GM12878 (cell line): ENCODE measurements around the gene FER1L5.

ENCODE experiments used
- CTCF ChIP-seq, 3 experiments: IDR thresholded peaks in 2 of 3; conservative IDR thresholded peaks in 1 of 3; 2 replicates each; pipeline ENCODE4 v1.5.1; 2011; ENCODE audit warnings: low read depth in 3 of 3, low read length in 3 of 3, mild to moderate bottlenecking in 3 of 3, control low read depth in 2 of 3, moderate library complexity in 2 of 3, inconsistent platforms in 1 of 3, mixed read lengths in 1 of 3; ENCODE audit not compliant: control insufficient read depth in 2 of 3, insufficient read depth in 1 of 3; ENCODE audit errors: extremely low read depth in 1 of 3
- MTA3 ChIP-seq: IDR thresholded peaks from 2 replicates; pipeline ENCODE4 v1.6.1; 2012; ENCODE audit warnings: low read length, inconsistent platforms, borderline replicate concordance
- SMARCA5 ChIP-seq: fragments of 450-650 bp; IDR thresholded peaks from 2 replicates; pipeline ENCODE4 v1.6.1; 2017; ENCODE audit warnings: mild to moderate bottlenecking

GRCh38 chr2:96710985-96711384 is 68.4 kb downstream of the FER1L5 start:
- no peak for TF ChIP-seq MTA3
- TF ChIP-seq SMARCA5: no peak
- TF ChIP-seq CTCF (IDR thresholded peaks at IDR 0.05 in 2 of 3, conservative IDR thresholded peaks at IDR 0.05 in 1 of 3; ENCODE audit: control insufficient read depth in 2 of 3, extremely low read depth in 1 of 3, insufficient read depth in 1 of 3, low read depth in 3 of 3, low read length in 3 of 3): no peak
